OCI-LY1 (cell line): ENCODE results near the gene DTX3L.

Source experiments
- CTCF ChIP-seq: fragments of 200-600 bp; sonication (generic), shearing (Covaris generic); IDR thresholded peaks from 2 replicates; pipeline ENCODE4 v1.5.1; 2017; ENCODE audit warnings: mild to moderate bottlenecking, antibody characterized with exemption, low read length, moderate library complexity, mixed read lengths
- EZH2 ChIP-seq: fragments of 200-600 bp; sonication (generic), shearing (Covaris generic); IDR thresholded peaks from 2 replicates; pipeline ENCODE4 v1.8.0; 2017; ENCODE audit warnings: borderline replicate concordance, mixed run types, mild to moderate bottlenecking, antibody characterized with exemption, low read length, moderate library complexity, mixed read lengths

- TF ChIP-seq EZH2 (no peak), CTCF (no peak)
Observed at GRCh38 chr3:122603056-122603455, 38.9 kb downstream of the DTX3L start.
